Heart left ventricle (tissue), 16 donors: ENCODE results near the gene C13orf42. TPM values are rescaled to one million over a fixed set of nuclear protein-coding genes. Genes with fewer than 3 reads are reported as not detected.
"Not testable (repeated sequence)": the region's sequence is repeated elsewhere in the genome, so short reads cannot be mapped to it uniquely, and the experiment has no call there.

Source experiments
- ATAC-seq, 4 donors: fragments of 200-7000 bp; cut with Tn5 transposase; one replicate each; pipeline ENCODE4 v1.9.1; 2020 to 2022; ENCODE audit warnings: moderate library complexity in 4 of 4, mild to moderate bottlenecking in 3 of 4, moderate number of reproducible peaks in 1 of 4
- DNase-seq, 5 donors: peaks; one replicate each; pipeline ENCODE4 v3.0.0-alpha.2; 2020
- H3K27ac ChIP-seq, 12 donors: fragments of 200-600 bp; sonication (generic) in 4 of 12; one replicate each; pipeline versions ENCODE4 v1.5.0 to v1.8.0; 2016 to 2022; ENCODE audit warnings: mild to moderate bottlenecking in 2 of 12
- H3K27me3 ChIP-seq, 9 donors: fragments of 200-600 bp; sonication (generic) in 2 of 9; one replicate each; pipeline versions ENCODE4 v1.5.1 to v1.8.0; 2016 to 2022; ENCODE audit warnings: mild to moderate bottlenecking in 3 of 9
- H3K36me3 ChIP-seq, 9 donors: fragments of 200-600 bp; sonication (generic) in 2 of 9; one replicate each; pipeline versions ENCODE4 v1.5.0 to v1.8.0; 2018 to 2022; ENCODE audit warnings: mild to moderate bottlenecking in 2 of 9
- H3K4me1 ChIP-seq, 12 donors: fragments of 200-600 bp; sonication (generic) in 4 of 12; one replicate each; pipeline versions ENCODE4 v1.5.0 to v1.8.0; 2016 to 2022; ENCODE audit warnings: mild to moderate bottlenecking in 3 of 12
- H3K4me3 ChIP-seq, 12 donors: fragments of 200-600 bp; sonication (generic) in 4 of 12; one replicate each; pipeline versions ENCODE4 v1.5.0 to v1.8.0; 2017 to 2022; ENCODE audit warnings: mild to moderate bottlenecking in 9 of 12, moderate library complexity in 4 of 12
- H3K9me3 ChIP-seq, 12 donors: fragments of 200-600 bp; sonication (generic) in 4 of 12; one replicate each; pipeline versions ENCODE4 v1.5.0 to v1.8.0; 2016 to 2022; ENCODE audit warnings: mild to moderate bottlenecking in 1 of 12
- POLR2A ChIP-seq, 2 donors: fragments of 450-650 bp; IDR thresholded peaks; one replicate each; pipeline ENCODE4 v1.6.1; 2017; ENCODE audit warnings: antibody characterized with exemption in 2 of 2, mild to moderate bottlenecking in 2 of 2, moderate library complexity in 2 of 2
- WGBS, 4 donors: extraction: QIAGEN DNeasy Blood & Tissue Kit in 2 of 4; methylation state at CpG; one replicate each; pipeline versions ENCODE4 v1.1.5 to v1.1.7; 2013 to 2018; 5-methylcytosine and 5-hydroxymethylcytosine counted together
- intact Hi-C, 10 donors: fragments of 100-400 bp; cut with DNase I; formaldehyde crosslinking; loops; one replicate each; pipeline versions ENCODE4 v1.11.1 to v1.14.2; 2022
- polyA plus RNA-seq, 2 donors: library from polyadenylated mRNA; stranded (reverse); fragments of 200-250 nt; gene quantifications; one replicate each; pipeline ENCODE4 v1.2.3, GENCODE V29; 2013
- total RNA-seq, 9 donors: library from RNA; depleted of rRNA in 2 of 9; stranded (reverse); fragments of >200 nt in 2 of 9; fragmentation: NEBNext Ultra II Directional in 3 of 9; extraction: Animal tissue kit (Norgen Biotek cat#: 25700) in 3 of 9; gene quantifications; one replicate each; pipeline versions ENCODE4 v1.1.0 to v1.2.4, GENCODE V29; 2016 to 2023
- TF ChIP-seq, protein P1 (sequence below), 12 donors: fragments of 200-600 bp; sonication (generic) in 4 of 12; IDR thresholded peaks; one replicate each; pipeline versions ENCODE4 v1.5.0 to v1.8.0; 2018 to 2022; ENCODE audit warnings: antibody characterized with exemption in 12 of 12, mild to moderate bottlenecking in 5 of 12
- donor health status: ischemic (EF 13 %, LVEDD 7.1; RV severe dilation, severe dysfunction).
- donor health status: healthy with polysubstance abuse.
- donor health status: DM: no; HTN: yes; CAD: no.
- donor health status: DM: no; HTN: no; CAD: no.
- donor health status: ischemic (EF 25% LVEDD 6.9; RV normal size, moderate dysfunction).
- donor health status: ischemic (EF 25% LVEDD 5.7; RV mildly dilated, moderate dysfunction).
- donor health status: healthy.
- donor health status: DM: yes; HTN: yes; CAD: no.
- donor health status: ischemic (EF 35%, LVEDD 5.7; RV mildly dilated, moderate dysfunction).
- donor health status: nonischemic (EF 11% LVEDD 7.7; RV severe dilation, severe dysfunction).
- donor health status: DM: yes; HTN: yes; CAD: no.
- donor health status: PGD.
- donor health status: ischemic (EF 29% LVEDD 5.4; RV normal size, mild dysfunction).
- donor health status: nonischemic (EF 23%, LVEDD 6.1; RV moderate dilation, normal function).

C13orf42 gene
- total and polyA plus RNA-seq, 11 donors, result not detected

DNA sequence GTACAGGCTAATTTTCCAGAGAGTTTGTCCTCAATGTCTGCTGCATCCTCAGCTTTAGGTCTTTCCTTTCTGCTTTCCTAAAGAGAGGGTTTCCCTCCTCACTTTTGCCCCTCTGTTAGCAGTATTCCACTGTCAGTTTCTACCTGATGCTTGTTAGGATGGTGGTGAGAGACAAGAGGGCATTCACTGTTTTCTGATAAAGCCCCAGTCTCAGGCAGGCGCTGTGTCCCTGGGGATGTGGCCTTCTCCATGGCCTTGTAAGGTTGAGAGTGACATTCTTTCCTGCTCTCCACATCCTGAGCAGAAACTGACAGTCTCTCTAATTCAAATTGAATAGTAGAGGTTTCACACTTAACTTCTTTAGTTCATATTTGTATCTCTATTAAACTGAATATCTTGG, 14.9 kb downstream of the C13orf42 start:
- Histone ChIP-seq H3K36me3 (no peaks in the 10 kb centered on the region), H3K9me3 (no peaks in the 10 kb centered on the region), H3K4me3 (no peak overlapping the region), H3K4me1 (no peaks in the 10 kb centered on the region), H3K27me3 (no peaks in the 10 kb centered on the region), H3K27ac (no peak overlapping the region)
- DNase-seq, result no peak
- TF ChIP-seq, protein P1, sequence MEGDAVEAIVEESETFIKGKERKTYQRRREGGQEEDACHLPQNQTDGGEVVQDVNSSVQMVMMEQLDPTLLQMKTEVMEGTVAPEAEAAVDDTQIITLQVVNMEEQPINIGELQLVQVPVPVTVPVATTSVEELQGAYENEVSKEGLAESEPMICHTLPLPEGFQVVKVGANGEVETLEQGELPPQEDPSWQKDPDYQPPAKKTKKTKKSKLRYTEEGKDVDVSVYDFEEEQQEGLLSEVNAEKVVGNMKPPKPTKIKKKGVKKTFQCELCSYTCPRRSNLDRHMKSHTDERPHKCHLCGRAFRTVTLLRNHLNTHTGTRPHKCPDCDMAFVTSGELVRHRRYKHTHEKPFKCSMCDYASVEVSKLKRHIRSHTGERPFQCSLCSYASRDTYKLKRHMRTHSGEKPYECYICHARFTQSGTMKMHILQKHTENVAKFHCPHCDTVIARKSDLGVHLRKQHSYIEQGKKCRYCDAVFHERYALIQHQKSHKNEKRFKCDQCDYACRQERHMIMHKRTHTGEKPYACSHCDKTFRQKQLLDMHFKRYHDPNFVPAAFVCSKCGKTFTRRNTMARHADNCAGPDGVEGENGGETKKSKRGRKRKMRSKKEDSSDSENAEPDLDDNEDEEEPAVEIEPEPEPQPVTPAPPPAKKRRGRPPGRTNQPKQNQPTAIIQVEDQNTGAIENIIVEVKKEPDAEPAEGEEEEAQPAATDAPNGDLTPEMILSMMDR (IDR thresholded peaks at IDR 0.05), result no peak
- no peak for TF ChIP-seq POLR2A (IDR thresholded peaks at IDR 0.05)
- no peak for ATAC-seq
- WGBS, 4 donors, result 75 to 83% (median 78%) methylated on average over 1 of the region's 1 CpG
- intact Hi-C loops, result no loop called here

DNA sequence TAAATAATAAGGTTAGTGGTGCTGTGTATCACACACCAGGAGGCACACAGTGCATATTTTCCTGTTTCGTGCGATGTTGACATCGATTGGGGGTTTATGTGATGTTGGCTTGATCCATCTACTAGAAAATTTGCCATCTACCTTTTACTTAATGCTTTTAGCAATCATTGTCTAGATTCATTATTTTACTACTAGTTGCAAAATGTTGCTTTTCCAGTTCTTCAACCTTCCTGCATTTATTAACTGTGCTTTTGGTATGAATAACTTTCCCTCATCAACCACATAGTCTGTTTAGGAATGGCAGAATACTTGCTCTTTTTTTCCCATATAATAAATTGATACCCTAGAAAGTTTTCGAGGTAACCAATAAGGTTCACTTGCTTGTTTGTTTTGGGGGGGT, 17.5 kb downstream of the C13orf42 start:
- 93 to 96% (median 94%) methylated on average over 4 of the region's 4 CpGs for WGBS, 4 donors

DNA sequence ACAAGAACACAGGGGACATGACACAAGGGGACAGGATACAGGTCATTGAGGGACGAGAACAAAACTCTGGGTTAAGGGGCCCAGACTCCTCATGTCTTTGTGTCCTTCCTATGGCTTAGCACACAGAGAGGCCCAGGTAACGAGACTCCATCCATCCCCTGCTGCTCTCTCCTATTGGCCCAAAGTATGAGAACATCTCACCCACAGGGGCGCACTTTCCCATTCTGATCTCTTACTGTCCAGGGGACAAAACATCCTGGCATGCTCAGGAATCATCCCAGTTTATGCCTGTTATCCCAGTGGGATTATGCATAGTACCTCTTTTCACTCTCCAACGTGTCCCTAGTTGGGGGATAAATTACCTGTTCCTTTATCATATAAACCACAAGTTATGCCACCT, 19.2 kb downstream of the C13orf42 start:
- intact Hi-C loops, result no loop called here
- DNase-seq (no peak), ATAC-seq (no peak)
- no peaks in the 10 kb centered on the region for H3K4me1 ChIP-seq
- no peaks in the 10 kb centered on the region for H3K9me3 ChIP-seq
- TF ChIP-seq, protein P1 (IDR thresholded peaks at IDR 0.05), result no peak
- no peak for TF ChIP-seq POLR2A (IDR thresholded peaks at IDR 0.05)
- H3K27me3 ChIP-seq, result no peaks in the 10 kb centered on the region
- H3K4me3 ChIP-seq, result no peak overlapping the region
- H3K27ac ChIP-seq, result no peak overlapping the region
- 82 to 93% (median 85%) methylated on average over 4 of the region's 4 CpGs for WGBS, 4 donors
- no peaks in the 10 kb centered on the region for H3K36me3 ChIP-seq

More for the DNA sequence above, 17.5 kb downstream of the C13orf42 start:
- Histone ChIP-seq H3K27ac (no peak overlapping the region), H3K4me3 (no peak overlapping the region), H3K4me1 (no peaks in the 10 kb centered on the region), H3K9me3 (no peaks in the 10 kb centered on the region), H3K36me3 (no peaks in the 10 kb centered on the region), H3K27me3 (no peaks in the 10 kb centered on the region)
- intact Hi-C loops, result no loop called here
- DNase-seq, result no peak
- ATAC-seq, result no peak
- no peak for TF ChIP-seq POLR2A (IDR thresholded peaks at IDR 0.05)
- TF ChIP-seq, protein P1 (IDR thresholded peaks at IDR 0.05), result no peak

DNA sequence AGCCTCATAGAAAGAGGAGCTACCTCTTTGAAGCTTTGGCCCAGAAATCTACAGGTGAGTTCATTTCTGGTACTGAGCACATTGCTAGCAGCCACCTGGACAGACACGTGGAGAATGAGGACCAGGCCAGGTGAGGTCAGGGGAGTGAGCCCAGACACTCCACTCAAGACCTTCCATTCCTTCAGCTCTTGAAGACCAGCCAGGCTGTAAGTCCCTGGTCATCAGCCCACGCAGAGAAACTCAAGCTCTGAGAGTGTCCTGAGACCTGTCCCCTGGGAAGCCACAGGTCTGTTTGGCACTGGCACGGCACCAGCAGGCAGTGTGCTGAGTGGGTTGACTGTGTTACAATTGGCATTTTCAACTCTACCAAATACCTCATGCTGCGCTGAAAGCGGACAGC, 27.4 kb downstream of the C13orf42 start:
- no peak overlapping the region for H3K27ac ChIP-seq
- no peaks in the 10 kb centered on the region for H3K27me3 ChIP-seq
- intact Hi-C loops, result no loop called here
- DNase-seq (no peak), ATAC-seq (no peak)
- no peaks in the 10 kb centered on the region for H3K9me3 ChIP-seq
- no peaks in the 10 kb centered on the region for H3K4me1 ChIP-seq
- TF ChIP-seq, protein P1 (IDR thresholded peaks at IDR 0.05), result no peak
- no peak for TF ChIP-seq POLR2A (IDR thresholded peaks at IDR 0.05)
- WGBS, 4 donors, result 82 to 93% (median 89%) methylated on average over 5 of the region's 5 CpGs
- H3K36me3 ChIP-seq, result no peaks in the 10 kb centered on the region
- H3K4me3 ChIP-seq, result no peak overlapping the region

DNA sequence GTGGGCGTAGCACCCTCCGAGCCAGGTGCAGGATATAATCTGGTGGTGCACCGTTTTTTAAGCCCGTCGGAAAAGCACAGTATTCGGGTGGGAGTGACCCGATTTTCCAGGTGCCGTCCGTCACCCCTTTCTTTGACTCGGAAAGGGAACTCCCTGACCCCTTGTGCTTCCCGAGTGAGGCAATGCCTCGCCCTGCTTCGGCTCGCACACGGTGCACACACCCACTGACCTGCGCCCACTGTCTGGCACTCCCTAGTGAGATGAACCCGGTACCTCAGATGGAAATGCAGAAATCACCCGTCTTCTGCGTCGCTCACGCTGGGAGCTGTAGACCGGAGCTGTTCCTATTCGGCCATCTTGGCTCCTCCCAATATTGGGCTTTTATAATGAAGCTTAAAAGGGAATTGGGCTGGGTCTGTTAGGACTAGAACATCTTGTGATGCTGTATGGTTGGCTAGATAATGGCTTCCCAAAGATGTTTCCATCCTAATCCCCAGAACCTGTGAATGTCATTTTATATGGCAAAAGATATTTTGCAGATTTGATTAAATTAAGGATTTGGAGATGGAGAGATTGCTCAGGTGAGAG, 30.5 kb downstream of the C13orf42 start:
- DNase-seq, H3K9me3 ChIP-seq, H3K4me1 ChIP-seq, H3K27ac ChIP-seq, ATAC-seq, intact Hi-C loops, H3K36me3 ChIP-seq, H3K27me3 ChIP-seq: not testable (repeated sequence)
- WGBS, 4 donors, result 82 to 98% (median 89%) methylated on average over 6 to 7 of the region's 23 CpGs
- H3K4me3 ChIP-seq, result peak overlapping the region in 1 of 12 donors; percentile 15
